T-helper 9 cell (primary cell): Measurements from ENCODE around the gene CLCN1.

Experiments
- DNase-seq: peaks from one replicate; pipeline ENCODE4 v3.0.0-alpha.2; 2020

The CLCN1 gene

DNA sequence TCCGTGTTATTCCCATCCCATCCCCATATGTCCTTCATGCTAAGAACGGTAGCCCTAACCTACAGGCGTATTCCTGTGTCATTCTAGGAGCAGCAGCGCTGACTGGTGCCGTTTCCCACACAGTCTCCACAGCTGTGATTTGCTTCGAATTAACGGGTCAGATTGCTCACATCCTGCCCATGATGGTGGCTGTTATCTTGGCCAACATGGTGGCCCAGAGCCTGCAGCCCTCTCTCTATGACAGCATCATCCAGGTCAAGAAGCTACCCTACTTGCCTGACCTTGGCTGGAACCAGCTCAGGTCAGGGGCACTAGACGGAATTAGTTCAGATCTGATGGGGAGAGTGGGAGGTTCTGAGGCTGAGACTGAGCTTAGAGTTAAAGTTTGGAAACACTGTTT is 25.9 kb downstream of the CLCN1 start:
- no peak for DNase-seq

DNA sequence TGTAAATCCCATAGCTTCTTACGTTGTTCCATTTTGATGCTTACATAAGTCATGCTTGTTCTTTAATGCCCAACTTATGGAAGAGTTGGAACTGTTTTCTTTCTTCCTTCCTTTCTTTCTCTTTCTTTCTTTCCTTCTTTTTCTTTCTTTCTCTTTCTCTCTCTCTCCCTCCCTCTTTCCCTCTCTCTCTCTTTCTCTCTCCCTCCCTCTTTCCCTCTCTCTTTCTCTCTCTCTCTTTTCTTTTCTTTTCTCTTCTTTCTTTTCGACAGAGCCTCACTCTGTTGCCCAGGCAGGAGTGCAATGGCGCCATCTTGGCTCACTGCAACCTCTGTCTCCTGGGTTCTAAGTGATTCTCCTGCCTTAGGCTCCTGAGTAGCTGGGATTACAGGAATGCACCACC is 27.7 kb downstream of the CLCN1 start:
- no peak for DNase-seq

DNA sequence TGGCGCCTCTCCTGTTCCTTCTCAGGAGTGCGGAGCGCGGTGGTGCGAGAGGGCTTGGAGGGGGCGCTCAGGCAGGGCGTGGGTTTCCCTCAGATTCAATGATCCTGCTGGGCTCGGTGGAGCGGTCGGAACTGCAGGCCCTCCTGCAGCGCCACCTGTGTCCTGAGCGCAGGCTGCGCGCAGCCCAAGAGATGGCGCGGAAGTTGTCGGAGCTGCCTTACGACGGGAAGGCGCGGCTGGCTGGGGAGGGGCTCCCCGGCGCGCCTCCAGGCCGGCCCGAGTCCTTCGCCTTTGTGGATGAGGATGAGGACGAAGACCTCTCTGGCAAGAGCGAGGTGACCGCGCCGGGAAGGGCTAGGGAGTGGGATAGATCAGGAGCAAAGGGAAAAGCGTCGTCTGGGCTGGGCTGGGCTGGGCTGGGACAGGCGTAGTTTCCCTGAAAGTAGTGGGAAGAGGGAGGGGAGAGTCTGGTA is 29.6 kb downstream of the CLCN1 start:
- DNase-seq = peak; percentile 49

DNA sequence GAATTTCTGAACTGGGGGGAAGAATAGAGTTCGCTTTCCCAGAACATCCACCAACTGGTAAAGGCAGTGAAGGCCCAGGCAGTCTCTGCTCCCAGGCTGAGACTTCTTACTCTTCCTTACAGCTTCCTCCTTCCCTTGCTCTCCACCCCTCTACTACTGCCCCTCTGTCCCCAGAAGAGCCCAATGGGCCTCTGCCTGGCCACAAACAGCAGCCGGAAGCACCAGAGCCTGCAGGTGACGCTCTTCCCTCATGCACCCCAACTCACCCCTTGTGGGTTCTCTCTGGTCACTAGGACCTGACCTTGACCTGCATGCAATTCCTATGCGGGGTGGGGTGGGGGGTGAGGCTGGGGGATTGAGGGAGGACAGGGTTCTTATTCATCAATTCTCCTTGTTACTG is 30.1 kb downstream of the CLCN1 start:
- no peak for DNase-seq

DNA sequence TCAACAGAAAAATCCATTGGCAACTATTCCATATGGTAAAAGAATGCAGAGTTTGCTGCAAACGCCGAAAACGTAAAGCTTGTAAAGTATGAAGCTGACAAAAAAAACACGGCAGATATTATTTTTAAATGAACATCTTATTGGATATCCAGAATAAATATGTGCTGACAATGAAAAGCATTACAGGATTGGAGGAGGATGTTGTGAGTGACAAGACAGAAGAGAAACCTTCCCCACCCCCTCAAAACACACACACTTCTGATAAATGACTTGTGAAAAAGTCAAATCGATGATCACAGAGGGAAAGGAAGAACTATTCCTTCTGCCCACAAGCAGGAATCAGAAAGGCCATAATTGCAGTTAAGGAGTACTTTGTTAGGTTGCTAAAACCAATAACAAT is 32.0 kb downstream of the CLCN1 start:
- DNase-seq = no peak

DNA sequence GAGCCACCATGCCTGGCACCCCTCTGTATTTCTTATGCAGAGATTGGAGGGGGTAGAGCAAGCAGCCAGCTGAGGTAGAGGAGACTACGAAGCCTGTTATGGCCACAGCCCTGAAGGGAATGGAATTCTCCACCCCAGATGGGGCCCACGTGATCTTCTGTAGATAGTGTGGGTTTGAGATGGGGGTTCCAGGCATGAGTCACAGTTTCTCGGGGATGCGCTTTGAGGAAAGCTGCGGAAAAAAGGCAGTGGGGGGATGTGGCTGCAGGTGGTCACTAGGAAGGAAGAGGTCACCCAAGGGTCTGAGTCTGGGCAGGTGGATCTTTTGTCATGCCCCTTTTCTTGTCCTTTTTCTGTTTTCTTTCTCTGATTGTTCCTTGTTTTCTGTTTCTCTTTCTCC is 35.1 kb downstream of the CLCN1 start:
- DNase-seq = no peak

- no peak for DNase-seq
Observed at GRCh38 chr7:143351574-143351973, 35.7 kb downstream of the CLCN1 start.

DNA sequence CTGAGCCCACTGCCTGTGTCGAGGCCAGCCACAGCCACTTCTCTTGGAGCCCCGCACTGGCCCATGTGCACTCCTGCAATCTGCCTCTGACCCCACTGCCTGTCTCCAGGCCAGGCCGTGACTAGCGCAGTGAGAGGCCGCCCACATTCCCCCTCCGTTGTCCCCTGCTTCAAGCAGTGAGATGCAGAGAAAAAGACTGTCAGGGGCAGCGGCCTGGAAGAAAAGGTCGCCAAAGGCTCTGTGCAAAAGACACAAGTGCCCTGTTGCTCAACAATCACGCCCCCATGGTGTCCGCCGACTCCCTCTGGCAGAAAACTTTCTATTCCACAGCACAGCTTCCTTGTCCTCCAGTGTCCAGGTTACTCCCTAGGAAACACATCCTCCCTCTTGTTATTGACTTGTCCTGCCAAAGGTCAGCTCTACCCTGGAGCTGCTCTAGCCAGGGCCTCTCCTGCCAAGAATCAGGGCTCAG is 36.7 kb downstream of the CLCN1 start:
- no peak for DNase-seq

GRCh38 chr7:143354376-143354775 is 38.5 kb downstream of the CLCN1 start:
- DNase-seq = no peak

DNA sequence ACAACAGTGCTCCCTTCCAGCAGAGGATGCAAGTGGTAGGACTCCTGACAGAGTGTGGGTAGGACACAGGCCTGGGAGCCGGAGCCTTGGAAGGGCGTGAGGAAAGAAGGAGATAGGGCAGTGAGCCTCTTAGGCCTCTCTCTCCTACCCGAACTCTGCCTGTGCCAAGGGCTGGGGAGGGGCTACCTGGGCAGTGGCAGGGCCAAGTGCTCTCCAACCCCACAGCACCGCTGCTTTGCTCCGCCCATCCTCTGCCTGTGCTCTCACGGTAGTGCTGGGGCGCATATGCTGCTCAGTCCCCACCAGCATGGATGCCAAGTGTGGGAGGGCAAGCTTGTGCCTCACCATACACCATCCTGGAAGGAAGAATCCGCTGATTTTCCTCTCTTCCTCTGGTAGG is 39.1 kb downstream of the CLCN1 start:
- DNase-seq = no peak

- DNase-seq = no peak
Observed at GRCh38 chr7:143355450-143356385, 39.8 kb downstream of the CLCN1 start.

GRCh38 chr7:143356414-143357050 is 40.6 kb downstream of the CLCN1 start:
- no peak for DNase-seq

DNA sequence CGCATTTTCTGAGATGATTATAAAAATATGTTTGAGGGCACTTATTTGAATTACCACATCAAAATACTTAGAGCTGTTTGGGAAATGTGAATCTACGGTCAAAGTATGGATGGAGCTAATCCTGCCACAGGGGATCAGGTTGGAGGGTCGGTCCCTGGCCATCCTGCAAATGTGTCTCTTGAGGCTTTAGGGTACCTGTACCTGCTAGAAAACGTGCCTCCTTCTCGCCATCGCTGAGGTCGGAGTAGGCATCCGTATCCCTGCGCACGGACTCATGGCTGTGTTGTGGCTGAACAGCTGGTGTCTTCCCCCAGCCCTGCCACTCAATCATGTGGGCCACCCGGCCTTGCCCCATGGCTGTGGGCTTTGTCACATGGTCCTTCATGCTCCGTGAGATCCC is 42.7 kb downstream of the CLCN1 start:
- DNase-seq = no peak

- DNase-seq = no peak
Observed at GRCh38 chr7:143359771-143360353, 44.0 kb downstream of the CLCN1 start.

- DNase-seq = no peak
Observed at GRCh38 chr7:143360788-143361551, 45.1 kb downstream of the CLCN1 start.

GRCh38 chr7:143361552-143362130 is 45.7 kb downstream of the CLCN1 start:
- no peak for DNase-seq

- peak; percentile 38 for DNase-seq
Observed at GRCh38 chr7:143362131-143363015, 46.5 kb downstream of the CLCN1 start, which contains the start of gene FAM131B. Gene FAM131B, minus strand, starts transcription at chr7:143362713. Its CDS starts 110 bp downstream, at chr7:143362603.

GRCh38 chr7:143363016-143363937 is 47.4 kb downstream of the CLCN1 start:
- no peak for DNase-seq

DNA sequence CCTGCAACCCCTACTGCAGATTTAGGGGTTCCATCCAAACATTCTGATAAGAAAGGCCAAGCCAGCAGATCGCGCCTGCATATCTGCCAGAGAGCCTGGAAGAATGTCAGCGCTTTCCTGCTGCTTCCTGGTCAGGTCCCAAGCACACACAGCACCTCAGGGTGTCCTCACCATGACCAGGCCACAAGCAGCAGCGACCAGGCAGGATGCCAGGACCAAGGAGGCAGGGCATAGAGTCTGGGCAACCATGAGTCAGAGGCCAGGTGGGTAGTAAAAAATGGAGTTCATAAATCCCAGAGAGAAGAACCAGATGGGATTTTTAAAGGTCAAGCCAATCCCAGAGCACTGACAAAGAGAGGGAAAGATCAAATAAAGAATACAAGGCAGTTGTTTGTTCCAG is 52.1 kb downstream of the CLCN1 start:
- DNase-seq = no peak

- no peak for DNase-seq
Observed at GRCh38 chr7:143368387-143368786, 52.5 kb downstream of the CLCN1 start.
